Uterus (tissue), 4 donors: ENCODE measurements around the gene USP34. TPM values are rescaled to one million over a fixed set of nuclear protein-coding genes. Genes with fewer than 3 reads are reported as not detected.
"Not testable (repeated sequence)": the region's sequence is repeated elsewhere in the genome, so short reads cannot be mapped to it uniquely, and the experiment has no call there.

Experiments
- DNase-seq, 2 donors: peaks; one replicate each; pipeline ENCODE4 v3.0.0-alpha.2; 2019 to 2020
- H3K27ac ChIP-seq, 2 donors: fragments of 200-600 bp; sonication (generic); 1 replicate in 1 of 2; 2 replicates in 1 of 2; pipeline ENCODE4 v1.5.1; 2016 to 2018
- H3K27me3 ChIP-seq, 2 donors: fragments of 200-600 bp; sonication (generic); one replicate each; pipeline ENCODE4 v1.5.1; 2018 to 2019; ENCODE audit warnings: control low read depth in 1 of 2
- H3K36me3 ChIP-seq, 2 donors: fragments of 200-600 bp; sonication (generic); one replicate each; pipeline ENCODE4 v1.5.1; 2019; ENCODE audit warnings: control low read depth in 1 of 2
- H3K4me1 ChIP-seq, 2 donors: fragments of 200-600 bp; sonication (generic); one replicate each; pipeline ENCODE4 v1.5.1; 2018 to 2019; ENCODE audit warnings: control low read depth in 1 of 2
- H3K4me3 ChIP-seq, 2 donors: fragments of 200-600 bp; sonication (generic); 1 replicate in 1 of 2; 2 replicates in 1 of 2; pipeline ENCODE4 v1.5.1; 2018 to 2019; ENCODE audit warnings: mild to moderate bottlenecking in 1 of 2
- H3K9me3 ChIP-seq, 2 donors: fragments of 200-600 bp; sonication (generic); one replicate each; pipeline ENCODE4 v1.5.1; 2019; ENCODE audit warnings: control low read depth in 1 of 2
- POLR2A ChIP-seq, 2 donors: fragments of 450-650 bp; IDR thresholded peaks; one replicate each; pipeline ENCODE4 v1.6.1; 2016; ENCODE audit warnings: antibody characterized with exemption in 2 of 2, mild to moderate bottlenecking in 1 of 2, moderate library complexity in 1 of 2
- intact Hi-C: fragments of 100-400 bp; cut with DNase I; formaldehyde crosslinking; loops from one replicate; pipeline ENCODE4 v1.15.1; 2023; ENCODE audit warnings: low total_unique reads
- total RNA-seq, 4 donors: library from RNA; depleted of rRNA in 3 of 4; stranded (reverse); fragments of >200 nt in 3 of 4; gene quantifications; one replicate each; pipeline versions ENCODE4 v1.1.0 to v1.2.4, GENCODE V29; 2014 to 2023
- TF ChIP-seq, protein P1 (sequence below), 4 experiments: fragments of 200-600 bp in 2 of 4; fragments of 450-650 bp in 2 of 4; sonication (generic) in 2 of 4; IDR thresholded peaks; one replicate each; pipeline ENCODE4 v1.5.1; 2016 to 2019; ENCODE audit warnings: antibody characterized with exemption in 4 of 4, mild to moderate bottlenecking in 2 of 4, moderate library complexity in 1 of 4
- donor health status: DM: yes; HTN: yes; CAD: no.

The USP34 gene
- total RNA-seq, 4 donors from 2014 or later, result 93.8 to 246 (median 184) TPM

- H3K4me1 ChIP-seq, result peaks cover 0 to 5% of the 10 kb centered on the region in 2 donors
- no peak for DNase-seq
- peak overlapping the region; percentile 89 to 93 for H3K4me3 ChIP-seq
- H3K27ac ChIP-seq, result peak overlapping the region; percentile 97 to 99
- intact Hi-C loops, result no loop called here
- TF ChIP-seq POLR2A (IDR thresholded peaks at IDR 0.05), result no peak
- TF ChIP-seq, protein P1, sequence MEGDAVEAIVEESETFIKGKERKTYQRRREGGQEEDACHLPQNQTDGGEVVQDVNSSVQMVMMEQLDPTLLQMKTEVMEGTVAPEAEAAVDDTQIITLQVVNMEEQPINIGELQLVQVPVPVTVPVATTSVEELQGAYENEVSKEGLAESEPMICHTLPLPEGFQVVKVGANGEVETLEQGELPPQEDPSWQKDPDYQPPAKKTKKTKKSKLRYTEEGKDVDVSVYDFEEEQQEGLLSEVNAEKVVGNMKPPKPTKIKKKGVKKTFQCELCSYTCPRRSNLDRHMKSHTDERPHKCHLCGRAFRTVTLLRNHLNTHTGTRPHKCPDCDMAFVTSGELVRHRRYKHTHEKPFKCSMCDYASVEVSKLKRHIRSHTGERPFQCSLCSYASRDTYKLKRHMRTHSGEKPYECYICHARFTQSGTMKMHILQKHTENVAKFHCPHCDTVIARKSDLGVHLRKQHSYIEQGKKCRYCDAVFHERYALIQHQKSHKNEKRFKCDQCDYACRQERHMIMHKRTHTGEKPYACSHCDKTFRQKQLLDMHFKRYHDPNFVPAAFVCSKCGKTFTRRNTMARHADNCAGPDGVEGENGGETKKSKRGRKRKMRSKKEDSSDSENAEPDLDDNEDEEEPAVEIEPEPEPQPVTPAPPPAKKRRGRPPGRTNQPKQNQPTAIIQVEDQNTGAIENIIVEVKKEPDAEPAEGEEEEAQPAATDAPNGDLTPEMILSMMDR (IDR thresholded peaks at IDR 0.05), result no peak
- H3K27me3 ChIP-seq, result no peaks in the 10 kb centered on the region
- no peaks in the 10 kb centered on the region for H3K36me3 ChIP-seq
- no peaks in the 10 kb centered on the region for H3K9me3 ChIP-seq
Measured at GRCh38 chr2:61471905-61472805, 1.3 kb upstream of the USP34 start.

- Histone ChIP-seq H3K27me3 (no peaks in the 10 kb centered on the region), H3K4me3 (peak overlapping the region; percentile 89 to 93), H3K4me1 (peaks cover 0 to 5% of the 10 kb centered on the region in 2 donors), H3K9me3 (no peaks in the 10 kb centered on the region), H3K27ac (peak overlapping the region; percentile 97 to 99), H3K36me3 (no peaks in the 10 kb centered on the region)
- peak; percentile 81 to 85 for DNase-seq
- TF ChIP-seq, protein P1 (IDR thresholded peaks at IDR 0.05), result peak in 1 of 4 experiments; percentile 2
- peak in 1 of 2 donors; percentile 9 for TF ChIP-seq POLR2A (IDR thresholded peaks at IDR 0.05)
- intact Hi-C loops, result no loop called here
Measured at GRCh38 chr2:61470122-61470951, 550 bp downstream of the USP34 start.

DNA sequence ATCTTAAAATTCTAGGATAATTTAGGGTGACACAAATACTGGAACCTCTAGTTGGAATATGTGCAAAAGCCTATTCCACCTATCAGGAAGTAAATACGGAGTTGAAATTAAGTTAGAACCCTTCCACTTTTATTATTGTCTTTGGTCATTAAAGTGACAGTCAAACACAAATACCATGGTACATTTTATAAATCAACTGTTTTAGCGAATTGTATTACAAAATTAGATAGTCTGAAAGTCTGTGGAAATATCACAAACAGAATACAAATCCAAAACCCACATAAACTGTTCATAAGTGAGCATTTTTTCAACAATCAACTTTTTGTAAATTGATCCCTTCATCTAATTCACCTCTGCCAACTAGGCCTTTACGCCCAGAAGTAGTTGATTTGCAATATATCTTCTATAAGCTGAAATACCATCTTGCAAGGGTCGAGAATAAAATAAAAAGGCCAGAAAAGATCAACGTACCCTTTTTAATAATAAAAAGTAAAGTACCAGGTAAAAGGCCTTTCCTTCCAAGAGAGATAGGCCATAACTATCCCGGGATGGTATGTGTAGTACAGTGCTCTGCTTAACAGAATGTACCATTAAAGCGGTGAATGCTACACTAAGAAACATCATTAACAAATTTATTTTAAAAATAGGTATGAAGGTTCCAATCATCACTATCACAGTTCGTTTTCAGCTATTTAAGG lies 1.3 kb downstream of the USP34 start:
- no peak for TF ChIP-seq POLR2A (IDR thresholded peaks at IDR 0.05)
- TF ChIP-seq, protein P1 (IDR thresholded peaks at IDR 0.05), result no peak
- no peaks in the 10 kb centered on the region for H3K9me3 ChIP-seq
- intact Hi-C loops, result no loop called here
- no peaks in the 10 kb centered on the region for H3K27me3 ChIP-seq
- H3K4me1 ChIP-seq, result peaks cover 0 to 5% of the 10 kb centered on the region in 2 donors
- no peaks in the 10 kb centered on the region for H3K36me3 ChIP-seq
- DNase-seq, result no peak
- peak overlapping the region; percentile 89 to 93 for H3K4me3 ChIP-seq
- H3K27ac ChIP-seq, result peak overlapping the region; percentile 97 to 99

- H3K36me3 ChIP-seq, H3K27ac ChIP-seq, H3K4me3 ChIP-seq, H3K9me3 ChIP-seq, H3K27me3 ChIP-seq, intact Hi-C loops, DNase-seq, H3K4me1 ChIP-seq: not testable (repeated sequence)
Measured at GRCh38 chr2:61468231-61468630, 2.7 kb downstream of the USP34 start.

- intact Hi-C loops, result no loop called here
- Histone ChIP-seq H3K4me1 (no peaks in the 10 kb centered on the region), H3K4me3 (no peak overlapping the region), H3K36me3 (no peaks in the 10 kb centered on the region), H3K9me3 (no peaks in the 10 kb centered on the region), H3K27me3 (no peaks in the 10 kb centered on the region), H3K27ac (no peak overlapping the region)
- TF ChIP-seq POLR2A (IDR thresholded peaks at IDR 0.05), result no peak
- TF ChIP-seq, protein P1 (IDR thresholded peaks at IDR 0.05), result no peak
- no peak for DNase-seq
Measured at GRCh38 chr2:61465045-61465444, 5.8 kb downstream of the USP34 start.
